Hepatocyte (in vitro differentiated cells): ENCODE results near the gene NT5DC1.

Experiments
- EZH2 ChIP-seq: fragments of 200-600 bp; sonication (generic); IDR thresholded peaks from 2 replicates; pipeline ENCODE4 v1.6.1; 2016; ENCODE audit warnings: antibody characterized with exemption, mild to moderate bottlenecking, borderline replicate concordance
- TF ChIP-seq, protein P1 (sequence below): fragments of 200-600 bp; sonication (generic); IDR thresholded peaks from 2 replicates; pipeline ENCODE4 v1.5.1; 2016; ENCODE audit warnings: antibody characterized with exemption, mild to moderate bottlenecking; ENCODE audit not compliant: poor library complexity

DNA sequence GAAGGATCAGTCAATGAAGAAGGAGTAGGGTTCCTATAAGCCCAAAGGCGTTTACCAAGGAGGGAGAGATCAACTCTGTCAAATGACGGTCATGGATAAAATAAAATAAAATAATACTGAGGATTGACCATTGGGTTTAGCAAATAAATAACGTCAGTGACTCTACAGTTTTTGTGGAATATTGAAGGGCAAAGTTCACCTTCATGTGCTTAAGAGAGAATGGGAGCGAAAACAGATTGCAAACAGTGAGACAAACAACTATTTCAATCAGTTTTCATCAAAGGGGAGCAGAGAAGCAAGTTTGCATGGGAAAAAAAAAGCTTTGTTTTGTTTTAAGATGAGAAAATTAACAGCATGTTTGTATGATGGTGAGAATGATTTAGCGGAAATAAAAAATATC is 17.6 kb upstream of the NT5DC1 start:
- TF ChIP-seq, protein P1, sequence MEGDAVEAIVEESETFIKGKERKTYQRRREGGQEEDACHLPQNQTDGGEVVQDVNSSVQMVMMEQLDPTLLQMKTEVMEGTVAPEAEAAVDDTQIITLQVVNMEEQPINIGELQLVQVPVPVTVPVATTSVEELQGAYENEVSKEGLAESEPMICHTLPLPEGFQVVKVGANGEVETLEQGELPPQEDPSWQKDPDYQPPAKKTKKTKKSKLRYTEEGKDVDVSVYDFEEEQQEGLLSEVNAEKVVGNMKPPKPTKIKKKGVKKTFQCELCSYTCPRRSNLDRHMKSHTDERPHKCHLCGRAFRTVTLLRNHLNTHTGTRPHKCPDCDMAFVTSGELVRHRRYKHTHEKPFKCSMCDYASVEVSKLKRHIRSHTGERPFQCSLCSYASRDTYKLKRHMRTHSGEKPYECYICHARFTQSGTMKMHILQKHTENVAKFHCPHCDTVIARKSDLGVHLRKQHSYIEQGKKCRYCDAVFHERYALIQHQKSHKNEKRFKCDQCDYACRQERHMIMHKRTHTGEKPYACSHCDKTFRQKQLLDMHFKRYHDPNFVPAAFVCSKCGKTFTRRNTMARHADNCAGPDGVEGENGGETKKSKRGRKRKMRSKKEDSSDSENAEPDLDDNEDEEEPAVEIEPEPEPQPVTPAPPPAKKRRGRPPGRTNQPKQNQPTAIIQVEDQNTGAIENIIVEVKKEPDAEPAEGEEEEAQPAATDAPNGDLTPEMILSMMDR: no peak
- no peak for TF ChIP-seq EZH2
